HG03565 (cell line): ENCODE measurements around the gene ESR2.

ENCODE experiments used
- ATAC-seq: cut with Tn5 transposase; IDR thresholded peaks from one replicate; pipeline ENCODE4 v1.9.1; 2021; ENCODE audit warnings: mild to moderate bottlenecking, moderate library complexity; ENCODE audit not compliant: unreplicated experiment

The ESR2 gene

GRCh38 chr14:64095620-64096019 is 198.6 kb downstream of the ESR2 start:
- no peak for ATAC-seq

- no peak for ATAC-seq
Observed at GRCh38 chr14:64092940-64093339, 201.2 kb downstream of the ESR2 start.

GRCh38 chr14:64092338-64092737 is 201.8 kb downstream of the ESR2 start:
- no peak for ATAC-seq

GRCh38 chr14:64091217-64091616 is 203.0 kb downstream of the ESR2 start:
- ATAC-seq = no peak

- ATAC-seq = no peak
Observed at GRCh38 chr14:64089920-64090319, 204.3 kb downstream of the ESR2 start.

GRCh38 chr14:64088647-64088964 is 205.6 kb downstream of the ESR2 start:
- ATAC-seq = no peak

GRCh38 chr14:64082837-64083236 is 211.3 kb downstream of the ESR2 start:
- no peak for ATAC-seq

- no peak for ATAC-seq
Observed at GRCh38 chr14:64081174-64081746, 212.9 kb downstream of the ESR2 start.

GRCh38 chr14:64080452-64080851 is 213.7 kb downstream of the ESR2 start:
- ATAC-seq = no peak

- ATAC-seq = no peak
Observed at GRCh38 chr14:64075613-64076005, 218.6 kb downstream of the ESR2 start.

GRCh38 chr14:64074961-64075612 is 219.1 kb downstream of the ESR2 start:
- no peak for ATAC-seq

GRCh38 chr14:64069634-64070359 is 224.4 kb downstream of the ESR2 start:
- no peak for ATAC-seq

- no peak for ATAC-seq
Observed at GRCh38 chr14:64064447-64064846, 229.7 kb downstream of the ESR2 start.

- no peak for ATAC-seq
Observed at GRCh38 chr14:64062381-64063115, 231.6 kb downstream of the ESR2 start.

- ATAC-seq = no peak
Observed at GRCh38 chr14:64061706-64062105, 232.5 kb downstream of the ESR2 start.

- no peak for ATAC-seq
Observed at GRCh38 chr14:64061115-64061514, 233.1 kb downstream of the ESR2 start.

- no peak for ATAC-seq
Observed at GRCh38 chr14:64060648-64061096, 233.5 kb downstream of the ESR2 start.

GRCh38 chr14:64060199-64060545 is 234.0 kb downstream of the ESR2 start:
- no peak for ATAC-seq

GRCh38 chr14:64059454-64060198 is 234.5 kb downstream of the ESR2 start:
- no peak for ATAC-seq

- ATAC-seq = no peak
Observed at GRCh38 chr14:64053694-64054669, 240.2 kb downstream of the ESR2 start.
